H1 (cell line): ENCODE data around the gene FRMD4A. TPM values are rescaled to one million over a fixed set of nuclear protein-coding genes. Genes with fewer than 3 reads are reported as not detected.

ENCODE experiments used
- CTCF ChIA-PET: fragments of 300-600 bp; sonication (Branson Sonifier 250); formaldehyde crosslinking; loops from one replicate; lab custom pipeline; 2021; ENCODE audit not compliant: partially characterized antibody; lab: Charles Lee
- POLR2A ChIA-PET: fragments of 300-600 bp; sonication (Branson Sonifier 250); formaldehyde crosslinking; loops from one replicate; lab custom pipeline; 2021; ENCODE audit warnings: inconsistent platforms; ENCODE audit not compliant: partially characterized antibody; lab: Charles Lee
- DNase-seq, 2 experiments: peaks; one replicate each; pipeline versions ENCODE4 v3.0.0 to v3.0.0-alpha.2; 2010 to 2022; ENCODE audit warnings: low spot score in 2 of 2, low read depth in 1 of 2, mixed read lengths in 1 of 2
- FAIRE-seq: peaks from 2 replicates; lab custom pipeline; 2011; peaks lifted over from hg19 to GRCh38; lab: Jason Lieb, UNC
- H2AFZ ChIP-seq: 2 replicates; pipeline ENCODE4 v1.8.1; 2012; ENCODE audit warnings: low read length, inconsistent platforms
- H2AK5ac ChIP-seq: 2 replicates; pipeline ENCODE4 v1.6.1; 2013; ENCODE audit warnings: low read depth, low read length
- H2BK120ac ChIP-seq: replicated peaks from 2 replicates; pipeline ENCODE3; 2013; ENCODE audit warnings: low read depth, low read length, inconsistent platforms
- H2BK12ac ChIP-seq: 2 replicates; pipeline ENCODE4 v1.6.1; 2013; ENCODE audit warnings: low read depth, low read length
- H2BK15ac ChIP-seq: 2 replicates; pipeline ENCODE4 v1.6.1; 2013; ENCODE audit warnings: low read length
- H2BK20ac ChIP-seq: 2 replicates; pipeline ENCODE4 v1.6.1; 2013; ENCODE audit warnings: low read length
- H2BK5ac ChIP-seq: 2 replicates; pipeline ENCODE4 v1.6.1; 2013; ENCODE audit warnings: low read depth, low read length
- H3K14ac ChIP-seq: 2 replicates; pipeline ENCODE4 v1.6.1; 2013; ENCODE audit warnings: inconsistent platforms; ENCODE audit not compliant: insufficient read length
- H3K18ac ChIP-seq: 2 replicates; pipeline ENCODE4 v1.6.1; 2013; ENCODE audit warnings: low read length; ENCODE audit errors: extremely low read depth
- H3K23ac ChIP-seq: 2 replicates; pipeline ENCODE4 v1.6.1; 2013; ENCODE audit warnings: inconsistent platforms; ENCODE audit not compliant: insufficient read length
- H3K23me2 ChIP-seq: 2 replicates; pipeline ENCODE4 v1.6.1; 2013; ENCODE audit warnings: low read depth, low read length
- H3K27ac ChIP-seq: 2 replicates; pipeline ENCODE4 v1.6.1; 2011; ENCODE audit warnings: low read depth, low read length, inconsistent platforms
- H3K27me3 ChIP-seq, 4 experiments: replicated peaks in 1 of 4; 1 replicate in 1 of 4; 2 replicates in 3 of 4; pipeline versions ENCODE4 v1.6.1 to v1.8.1; 2011 to 2013; ENCODE audit warnings: low read length in 3 of 4, mild to moderate bottlenecking in 3 of 4, inconsistent platforms in 2 of 4, mixed read lengths in 2 of 4, moderate library complexity in 1 of 4; ENCODE audit not compliant: control insufficient read depth in 3 of 4, insufficient read depth in 3 of 4; ENCODE audit errors: extremely low read depth in 1 of 4
- H3K36me3 ChIP-seq, 4 experiments: 2 replicates each; pipeline versions ENCODE4 v1.6.1 to v1.8.1; 2011 to 2013; ENCODE audit warnings: mild to moderate bottlenecking in 4 of 4, low read length in 3 of 4, moderate library complexity in 2 of 4, control low read depth in 1 of 4, inconsistent platforms in 1 of 4; ENCODE audit not compliant: insufficient read depth in 4 of 4, control insufficient read depth in 2 of 4
- H3K4ac ChIP-seq: replicated peaks from 2 replicates; pipeline ENCODE3; 2013; ENCODE audit warnings: low read length, low read depth, mixed read lengths, inconsistent platforms; ENCODE audit not compliant: insufficient read length
- H3K4me1 ChIP-seq, 4 experiments: replicated peaks in 1 of 4; 1 replicate in 1 of 4; 2 replicates in 3 of 4; pipeline versions ENCODE4 v1.6.1 to v1.8.1; 2011 to 2013; ENCODE audit warnings: low read length in 3 of 4, inconsistent platforms in 2 of 4, mixed read lengths in 1 of 4; ENCODE audit not compliant: insufficient read depth in 4 of 4, control insufficient read depth in 3 of 4
- H3K4me2 ChIP-seq, 2 experiments: 2 replicates each; pipeline versions ENCODE4 v1.6.1 to v1.8.1; 2011 to 2013; ENCODE audit warnings: low read depth in 2 of 2, low read length in 2 of 2, control low read depth in 1 of 2, inconsistent platforms in 1 of 2, mild to moderate bottlenecking in 1 of 2; ENCODE audit not compliant: insufficient read depth in 1 of 2
- H3K4me3 ChIP-seq, 4 experiments: fragments of 200-600, 300-600 bp in 1 of 4; sonication (generic), shearing (Covaris generic), sonication (Bioruptor Twin) in 1 of 4; 2 replicates each; pipeline versions ENCODE4 v1.5.1 to v1.8.1; 2011 to 2016; ENCODE audit warnings: low read length in 4 of 4, low read depth in 3 of 4, control low read depth in 2 of 4, inconsistent platforms in 2 of 4, mild to moderate bottlenecking in 2 of 4, mixed read lengths in 1 of 4, moderate library complexity in 1 of 4; ENCODE audit not compliant: insufficient read depth in 2 of 4; ENCODE audit errors: extremely low read depth in 1 of 4
- H3K56ac ChIP-seq: replicated peaks from 2 replicates; pipeline ENCODE3; 2013; ENCODE audit warnings: low read depth, mild to moderate bottlenecking, mixed read lengths, low read length, inconsistent platforms; ENCODE audit not compliant: insufficient read length
- H3K79me1 ChIP-seq: 2 replicates; pipeline ENCODE4 v1.6.1; 2013; ENCODE audit warnings: low read depth, low read length, control low read depth
- H3K79me2 ChIP-seq, 2 experiments: 2 replicates each; pipeline versions ENCODE4 v1.6.1 to v1.8.1; 2012 to 2013; ENCODE audit warnings: low read length in 2 of 2, mild to moderate bottlenecking in 2 of 2, inconsistent platforms in 1 of 2; ENCODE audit not compliant: insufficient read depth in 2 of 2, control insufficient read depth in 1 of 2
- H3K9ac ChIP-seq, 4 experiments: replicated peaks in 1 of 4; 1 replicate in 1 of 4; 2 replicates in 3 of 4; pipeline versions ENCODE4 v1.6.1 to v1.8.1; 2011 to 2013; ENCODE audit warnings: low read depth in 3 of 4, low read length in 3 of 4, control low read depth in 2 of 4, mild to moderate bottlenecking in 2 of 4, moderate library complexity in 2 of 4, inconsistent platforms in 1 of 4; ENCODE audit errors: extremely low read depth in 1 of 4
- H3K9me3 ChIP-seq, 2 experiments: 2 replicates each; pipeline versions ENCODE4 v1.6.1 to v1.8.1; 2012 to 2013; ENCODE audit warnings: mild to moderate bottlenecking in 2 of 2, moderate library complexity in 2 of 2, control low read depth in 1 of 2, inconsistent platforms in 1 of 2, low read depth in 1 of 2, low read length in 1 of 2, mixed read lengths in 1 of 2; ENCODE audit not compliant: insufficient read depth in 2 of 2
- H4K20me1 ChIP-seq, 2 experiments: replicated peaks in 1 of 2; 2 replicates each; pipeline versions ENCODE3 to v1.8.1; 2011 to 2013; ENCODE audit warnings: inconsistent platforms in 2 of 2, low read length in 2 of 2, mild to moderate bottlenecking in 1 of 2; ENCODE audit not compliant: insufficient read depth in 2 of 2, control insufficient read depth in 1 of 2
- H4K5ac ChIP-seq: 2 replicates; pipeline ENCODE4 v1.6.1; 2013; ENCODE audit warnings: low read length, low read depth, mixed read lengths, inconsistent platforms; ENCODE audit not compliant: insufficient read length
- H4K8ac ChIP-seq: 2 replicates; pipeline ENCODE4 v1.8.0; 2013; ENCODE audit warnings: mild to moderate bottlenecking, moderate library complexity, low read length, inconsistent platforms; ENCODE audit not compliant: insufficient read depth; ENCODE audit errors: extremely low read depth
- H4K91ac ChIP-seq: replicated peaks from 2 replicates; pipeline ENCODE3; 2013; ENCODE audit warnings: low read length, mixed read lengths, inconsistent platforms; ENCODE audit not compliant: insufficient read length
- BRCA1 ChIP-seq: IDR thresholded peaks from 2 replicates; pipeline ENCODE4 v1.6.1; 2012; ENCODE audit warnings: low read depth, low read length, improper control_type of control experiment
- CBX5 ChIP-seq: fragments of 300-800, 300-1000 bp; sonication (generic); IDR thresholded peaks from 2 replicates; pipeline ENCODE4 v1.7.1; 2016; ENCODE audit warnings: antibody characterized with exemption, low read length, low read depth
- CREB1 ChIP-seq: IDR thresholded peaks from 2 replicates; pipeline ENCODE4 v1.6.1; 2012; ENCODE audit warnings: inconsistent platforms
- HDAC2 ChIP-seq, 2 experiments: fragments of 300-600 bp in 1 of 2; sonication (generic) in 1 of 2; IDR thresholded peaks; 2 replicates each; pipeline ENCODE4 v1.6.1; 2011 to 2012; ENCODE audit warnings: low read depth in 2 of 2, low read length in 2 of 2, mild to moderate bottlenecking in 2 of 2, moderate library complexity in 2 of 2, borderline replicate concordance in 1 of 2, inconsistent platforms in 1 of 2
- JUN ChIP-seq: IDR thresholded peaks from 2 replicates; pipeline ENCODE4 v1.6.1; 2011; ENCODE audit warnings: low read depth, mild to moderate bottlenecking, improper control_type of control experiment, low read length
- KDM1A ChIP-seq: fragments of 200-600, 300-600 bp; sonication (generic); IDR thresholded peaks from 2 replicates; pipeline ENCODE4 v1.7.1; 2016; ENCODE audit warnings: mild to moderate bottlenecking, low read length, borderline replicate concordance
- KDM5A ChIP-seq: fragments of 200-600 bp; IDR thresholded peaks from 2 replicates; pipeline ENCODE4 v1.7.1; 2012; ENCODE audit warnings: mild to moderate bottlenecking, low read length, inconsistent platforms, mixed read lengths
- MAFK ChIP-seq: IDR thresholded peaks from 2 replicates; pipeline ENCODE4 v1.6.1; 2012; ENCODE audit warnings: low read depth, mild to moderate bottlenecking, improper control_type of control experiment, low read length
- PHF8 ChIP-seq: fragments of 200-600 bp; sonication (generic); conservative IDR thresholded peaks from 2 replicates; pipeline ENCODE4 v1.7.1; 2012; ENCODE audit warnings: low read depth, mild to moderate bottlenecking, inconsistent platforms, low read length, moderate library complexity
- RNF2 ChIP-seq: fragments of 200-900, 300-1000 bp; sonication (generic); IDR thresholded peaks from 2 replicates; pipeline ENCODE4 v1.7.1; 2016; ENCODE audit warnings: borderline replicate concordance, low read depth, mild to moderate bottlenecking, antibody characterized with exemption, low read length; ENCODE audit not compliant: poor library complexity, severe bottlenecking; ENCODE audit errors: missing control alignments
- RXRA ChIP-seq: IDR thresholded peaks from 2 replicates; pipeline ENCODE4 v1.6.1; 2011; ENCODE audit warnings: low read depth, mild to moderate bottlenecking, low read length, moderate library complexity; ENCODE audit not compliant: insufficient read depth
- SIN3A ChIP-seq, 2 experiments: IDR thresholded peaks in 1 of 2; conservative IDR thresholded peaks in 1 of 2; 2 replicates each; pipeline ENCODE4 v1.6.1; 2011 to 2012; ENCODE audit warnings: low read length in 2 of 2, improper control_type of control experiment in 1 of 2, low read depth in 1 of 2, mild to moderate bottlenecking in 1 of 2
- SP1 ChIP-seq: IDR thresholded peaks from 2 replicates; pipeline ENCODE4 v1.6.1; 2011; ENCODE audit warnings: low read depth, low read length
- WGBS, 2 experiments: shearing (Covaris generic) in 1 of 2; methylation state at CpG; one replicate each; pipeline versions ENCODE4 v1.1.6 to v1.1.7; 2013 to 2015; ENCODE audit warnings: low lambda C conversion rate in 2 of 2, mixed read lengths in 2 of 2, inconsistent platforms in 1 of 2, low coverage in 1 of 2, missing lambda C conversion rate in 1 of 2; ENCODE audit not compliant: insufficient replicate concordance in 2 of 2, insufficient coverage in 1 of 2, insufficient read length in 1 of 2; ENCODE audit errors: extremely low coverage in 1 of 2, missing lambda C conversion rate in 1 of 2; 5-methylcytosine and 5-hydroxymethylcytosine counted together
- polyA plus RNA-seq, 7 experiments: library from polyadenylated mRNA; depleted of rRNA in 3 of 7; stranded (reverse) in 5 of 7; unstranded in 2 of 7; fragments of >200 nt in 5 of 7; fragments of 200-250 nt in 2 of 7; gene quantifications; 1 replicate in 5 of 7; 2 replicates in 1 of 7; 4 replicates in 1 of 7; pipeline versions ENCODE4 v1.2.1 to v1.2.3, GENCODE V29; 2011 to 2013; ENCODE audit warnings: missing spikeins in 2 of 7, mixed read lengths in 2 of 7
- total RNA-seq: library from RNA; stranded (reverse); fragmentation: NEBNext Ultra II Directional; extraction: Animal tissue kit (Norgen Biotek cat#: 25700); gene quantifications from 2 replicates; pipeline ENCODE4 v1.2.1, GENCODE V29; 2021
- TF ChIP-seq, protein P1 (sequence below): IDR thresholded peaks from 2 replicates; pipeline ENCODE4 v1.6.1; 2011; ENCODE audit warnings: low read depth, mild to moderate bottlenecking, low read length; ENCODE audit not compliant: insufficient read depth

The FRMD4A gene
- total and polyA plus RNA-seq, 2 of the 8 experiments (the other 6 are each of a cell fraction or from before 2014, with no cell fraction given), result 38.6 to 39.6 TPM

- 85% methylated on average over 4 of the region's 4 CpGs; no CpG with 5 or more reads in 1 of the 2 experiments for WGBS, 2 experiments
- H3K18ac ChIP-seq, result no peak overlapping the region
- H2AK5ac ChIP-seq, result no peak overlapping the region
- no peak overlapping the region for H2BK20ac ChIP-seq
- H2BK15ac ChIP-seq, result no peak overlapping the region
- H3K4me3 ChIP-seq, result no peak overlapping the region
- FAIRE-seq, result no peak
- no peak overlapping the region for H2BK12ac ChIP-seq
- H3K79me2 ChIP-seq, result no peaks in the 10 kb centered on the region
- H4K8ac ChIP-seq, result no peak overlapping the region
- no peaks in the 10 kb centered on the region for H3K27me3 ChIP-seq
- H3K23ac ChIP-seq, result no peak overlapping the region
- no peak overlapping the region for H3K4me2 ChIP-seq
- no peak overlapping the region for H4K5ac ChIP-seq
- ChIA-PET CTCF (interaction anchor here (0.9 kb wide), 1 partner anchor 11 kb away, joined by 4 read pairs; no protein-coding TSS in a partner anchor), POLR2A (no interaction called here)
- no peak overlapping the region for H2AFZ ChIP-seq
- H3K56ac ChIP-seq, result no peak overlapping the region
- H2BK120ac ChIP-seq, result no peak overlapping the region
- H3K9ac ChIP-seq, result no peak overlapping the region
- no peaks in the 10 kb centered on the region for H3K36me3 ChIP-seq
- no peak overlapping the region for H2BK5ac ChIP-seq
- no peak overlapping the region for H3K14ac ChIP-seq
- no peak overlapping the region for H3K4ac ChIP-seq
- H3K4me1 ChIP-seq, result peaks cover 10 to 24% (median 15%) of the 10 kb centered on the region in 4 experiments
- H3K27ac ChIP-seq, result no peak overlapping the region
- H3K9me3 ChIP-seq, result no peaks in the 10 kb centered on the region
- H3K23me2 ChIP-seq, result peaks cover 2% of the 10 kb centered on the region; the same call in 1 of the 2 replicates
- H4K91ac ChIP-seq, result no peak overlapping the region
- DNase-seq, result no peak
- no peaks in the 10 kb centered on the region for H3K79me1 ChIP-seq
- no peaks in the 10 kb centered on the region for H4K20me1 ChIP-seq
- no peak for TF ChIP-seq SIN3A (conservative IDR thresholded peaks at IDR 0.05 in 1 of 2, IDR thresholded peaks at IDR 0.05 in 1 of 2; ENCODE audit: low read depth in 1 of 2, low read length in 2 of 2)
- TF ChIP-seq PHF8, result no peak
- TF ChIP-seq, protein P1, sequence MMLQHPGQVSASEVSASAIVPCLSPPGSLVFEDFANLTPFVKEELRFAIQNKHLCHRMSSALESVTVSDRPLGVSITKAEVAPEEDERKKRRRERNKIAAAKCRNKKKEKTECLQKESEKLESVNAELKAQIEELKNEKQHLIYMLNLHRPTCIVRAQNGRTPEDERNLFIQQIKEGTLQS, result no peak
- no peak for TF ChIP-seq SP1
- TF ChIP-seq JUN, result no peak
- no peak for TF ChIP-seq CREB1
- no peak for TF ChIP-seq BRCA1
- no peak for TF ChIP-seq MAFK
- no peak for TF ChIP-seq KDM1A
- no peak for TF ChIP-seq KDM5A
- no peak for TF ChIP-seq HDAC2 (IDR thresholded peaks at IDR 0.05; ENCODE audit: borderline replicate concordance in 1 of 2, low read depth in 2 of 2, low read length in 2 of 2)
- no peak for TF ChIP-seq RXRA
- TF ChIP-seq RNF2, result no peak
- no peak for TF ChIP-seq CBX5
These were observed 618.3 kb downstream of the FRMD4A start for GRCh38 chr10:13712476-13712836.
